IPS-18a (cell line): ENCODE measurements around the gene YRDC.

Source experiments
- H3K27ac ChIP-seq: one replicate; pipeline ENCODE4 v1.5.1; 2013; ENCODE audit warnings: low read length
- H3K27me3 ChIP-seq: one replicate; pipeline ENCODE4 v1.6.1; 2013; ENCODE audit warnings: mild to moderate bottlenecking, low read length; ENCODE audit not compliant: control insufficient read depth, insufficient read depth
- H3K36me3 ChIP-seq: one replicate; pipeline ENCODE4 v1.6.1; 2013; ENCODE audit warnings: low read depth, low read length; ENCODE audit not compliant: control insufficient read depth
- H3K4me1 ChIP-seq: one replicate; pipeline ENCODE4 v1.6.1; 2013; ENCODE audit warnings: low read depth, low read length; ENCODE audit not compliant: control insufficient read depth
- H3K4me3 ChIP-seq: one replicate; pipeline ENCODE4 v1.5.1; 2013; ENCODE audit warnings: low read length
- H3K9ac ChIP-seq: one replicate; pipeline ENCODE4 v1.6.1; 2013; ENCODE audit warnings: mild to moderate bottlenecking, low read length, moderate library complexity
- H3K9me3 ChIP-seq: one replicate; pipeline ENCODE4 v1.6.1; 2013; ENCODE audit warnings: low read depth, low read length; ENCODE audit not compliant: control insufficient read depth

YRDC gene

DNA sequence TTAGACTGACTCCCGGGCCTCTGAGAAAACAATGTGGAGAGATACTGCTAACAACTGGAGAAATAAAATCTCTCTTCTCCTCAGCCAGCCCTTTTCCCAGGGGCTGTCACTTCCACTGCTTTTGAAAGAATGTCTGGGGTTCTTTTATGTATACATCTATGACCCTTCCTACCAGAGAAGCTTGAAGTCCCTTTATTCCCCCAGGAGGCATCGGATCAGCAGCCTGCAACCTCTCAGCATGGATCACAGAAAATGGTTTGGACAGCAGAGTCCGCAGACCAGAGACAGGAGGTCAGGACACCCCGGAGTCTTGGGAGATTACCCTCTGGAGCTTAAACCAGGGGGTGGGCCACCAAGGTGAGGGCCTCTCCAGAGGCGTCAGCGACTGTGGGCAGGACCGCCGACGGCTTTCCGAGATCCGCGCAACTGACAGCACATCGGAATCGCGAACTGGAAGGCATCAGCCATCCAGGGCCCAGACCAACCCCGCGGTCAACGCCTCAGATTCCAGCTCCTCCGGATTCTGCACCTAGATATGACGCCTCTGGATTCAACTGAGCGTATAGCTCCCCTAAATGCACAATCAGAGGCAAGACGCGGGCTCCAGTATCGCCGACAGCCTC lies 44.1 kb downstream of the YRDC start:
- H3K27ac ChIP-seq = no peak overlapping the region
- no peaks in the 10 kb centered on the region for H3K36me3 ChIP-seq
- H3K4me3 ChIP-seq = no peak overlapping the region
- no peak overlapping the region for H3K9ac ChIP-seq
- no peaks in the 10 kb centered on the region for H3K9me3 ChIP-seq
- H3K27me3 ChIP-seq = peaks cover 99% of the 10 kb centered on the region
- H3K4me1 ChIP-seq = peaks cover 9% of the 10 kb centered on the region

- H3K9me3 ChIP-seq = no peaks in the 10 kb centered on the region
- no peaks in the 10 kb centered on the region for H3K36me3 ChIP-seq
- H3K9ac ChIP-seq = no peak overlapping the region
- no peak overlapping the region for H3K27ac ChIP-seq
- no peak overlapping the region for H3K4me3 ChIP-seq
- peaks cover 99% of the 10 kb centered on the region for H3K27me3 ChIP-seq
- H3K4me1 ChIP-seq = peaks cover 9% of the 10 kb centered on the region
Observed at GRCh38 chr1:37762516-37762915, 45.5 kb downstream of the YRDC start.

DNA sequence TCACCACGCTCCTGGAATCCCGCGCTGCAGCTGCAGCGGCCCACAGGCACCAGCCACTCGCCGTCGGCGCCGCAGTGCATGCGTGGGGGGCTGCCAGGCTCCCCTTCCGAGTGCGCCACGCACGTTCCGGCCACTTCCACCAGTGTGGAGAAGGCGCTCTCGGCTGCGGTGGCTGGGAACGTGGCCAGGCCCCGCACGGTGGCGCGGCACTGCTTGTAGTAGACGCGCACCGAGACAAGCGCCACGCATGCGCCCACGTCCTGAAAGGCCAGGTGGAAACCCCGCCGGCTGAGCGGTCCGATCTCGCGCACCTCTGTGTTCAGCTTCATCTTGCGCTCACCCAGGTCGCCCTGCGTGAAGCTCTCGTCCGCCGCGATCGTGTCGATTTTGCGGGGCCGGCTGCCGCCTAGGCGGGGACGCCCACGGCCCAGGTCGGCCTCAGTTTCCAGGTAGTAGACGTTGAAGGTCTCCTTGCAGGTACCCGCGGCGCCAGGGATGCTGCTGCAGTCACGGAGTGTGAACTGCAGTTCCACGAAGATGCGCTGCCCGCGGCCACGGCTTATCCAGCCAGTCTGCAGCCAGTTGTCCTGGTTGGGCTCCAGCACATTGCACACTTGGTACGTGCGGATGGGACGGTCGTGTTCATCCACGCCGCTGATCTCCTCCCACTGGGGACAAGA lies 46.5 kb downstream of the YRDC start:
- Histone ChIP-seq H3K27me3 (peaks cover 99% of the 10 kb centered on the region), H3K4me1 (peaks cover 9% of the 10 kb centered on the region), H3K9ac (no peak overlapping the region), H3K27ac (no peak overlapping the region), H3K36me3 (no peaks in the 10 kb centered on the region), H3K9me3 (no peaks in the 10 kb centered on the region), H3K4me3 (no peak overlapping the region)

GRCh38 chr1:37759451-37759850 lies 48.6 kb downstream of the YRDC start:
- Histone ChIP-seq H3K9ac (no peak overlapping the region), H3K27ac (no peak overlapping the region), H3K4me3 (no peak overlapping the region), H3K27me3 (peaks cover 99% of the 10 kb centered on the region), H3K4me1 (no peaks in the 10 kb centered on the region), H3K9me3 (no peaks in the 10 kb centered on the region), H3K36me3 (no peaks in the 10 kb centered on the region)

DNA sequence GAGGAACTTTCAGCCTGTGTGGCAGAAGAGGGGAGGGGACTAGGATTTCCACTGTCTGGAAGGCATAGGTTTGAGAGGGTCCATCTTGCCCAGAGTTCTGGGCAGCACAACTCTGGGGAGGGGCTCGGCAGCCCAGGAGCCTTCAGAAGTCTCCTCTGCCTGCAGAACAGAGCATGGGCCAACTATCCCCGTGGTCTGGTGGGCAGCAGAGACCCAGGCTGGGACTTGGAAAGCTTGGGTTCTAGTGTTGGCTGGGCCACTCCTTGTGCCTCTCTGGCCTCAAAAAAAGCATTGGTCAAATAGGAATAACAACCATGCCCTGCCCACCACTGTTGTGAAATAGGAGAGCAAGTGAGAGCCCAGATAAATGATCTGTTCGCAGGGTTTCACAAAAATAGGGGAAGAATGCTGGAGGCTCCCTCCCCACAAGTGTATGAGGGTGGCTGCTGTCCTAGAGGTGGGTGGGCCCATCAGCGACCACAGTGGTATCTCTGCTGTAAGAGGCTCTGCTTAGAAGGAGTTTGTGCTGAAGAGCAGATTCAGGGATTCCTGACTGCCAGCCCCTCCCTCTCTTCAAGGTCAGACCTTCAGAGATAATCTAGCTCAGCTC lies 52.0 kb downstream of the YRDC start:
- peaks cover 96% of the 10 kb centered on the region for H3K27me3 ChIP-seq
- H3K4me1 ChIP-seq = no peaks in the 10 kb centered on the region
- H3K27ac ChIP-seq = no peak overlapping the region
- H3K36me3 ChIP-seq = no peaks in the 10 kb centered on the region
- no peak overlapping the region for H3K9ac ChIP-seq
- no peak overlapping the region for H3K4me3 ChIP-seq
- no peaks in the 10 kb centered on the region for H3K9me3 ChIP-seq

- H3K4me3 ChIP-seq = no peak overlapping the region
- no peaks in the 10 kb centered on the region for H3K9me3 ChIP-seq
- H3K27me3 ChIP-seq = peaks cover 95% of the 10 kb centered on the region
- H3K9ac ChIP-seq = no peak overlapping the region
- no peaks in the 10 kb centered on the region for H3K36me3 ChIP-seq
- H3K4me1 ChIP-seq = no peaks in the 10 kb centered on the region
- no peak overlapping the region for H3K27ac ChIP-seq
Observed at GRCh38 chr1:37755290-37755689, 52.7 kb downstream of the YRDC start.

DNA sequence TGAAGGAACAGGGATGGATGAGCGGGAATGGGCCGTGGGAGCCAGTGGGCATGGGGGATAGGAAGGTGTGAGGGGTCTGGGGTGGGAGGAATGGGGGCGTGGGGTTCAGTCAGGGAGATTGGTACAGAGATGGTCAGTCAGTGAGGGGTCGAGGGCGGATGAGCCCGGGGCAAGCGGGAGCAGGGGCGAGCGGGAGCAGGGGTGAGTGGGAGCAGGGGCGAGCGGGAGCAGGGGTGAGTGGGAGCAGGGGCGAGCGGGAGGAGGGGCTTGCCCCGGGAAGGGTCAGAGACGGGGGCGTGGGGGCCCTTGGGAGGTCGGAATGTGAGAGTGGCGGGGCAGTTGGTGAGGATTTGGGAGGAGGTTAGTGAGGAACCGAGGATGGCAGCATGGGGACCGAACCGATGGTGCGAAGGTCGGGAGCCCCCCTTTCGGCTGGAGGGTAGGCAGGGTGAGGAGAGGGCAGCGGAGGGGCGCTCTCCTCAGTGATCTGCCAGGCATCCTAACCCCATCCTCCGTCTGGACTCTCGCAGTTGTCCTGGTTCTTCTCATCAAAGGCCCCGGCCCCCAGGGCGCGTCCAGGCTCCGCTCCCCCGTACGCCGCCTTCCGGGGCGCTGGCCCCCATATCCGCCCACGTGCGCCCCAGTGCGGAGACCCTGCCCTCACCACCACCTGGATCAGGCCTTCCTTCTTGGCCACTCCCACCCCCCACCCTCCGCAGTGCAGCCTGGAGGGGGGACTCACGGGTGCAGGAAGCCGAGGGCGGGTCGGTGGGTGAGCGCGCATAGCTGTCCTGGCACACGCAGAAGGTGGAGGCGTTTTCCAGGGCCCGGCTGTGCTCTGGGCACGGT lies 54.3 kb downstream of the YRDC start:
- Histone ChIP-seq H3K27me3 (peaks cover 87% of the 10 kb centered on the region), H3K36me3 (no peaks in the 10 kb centered on the region), H3K9ac (no peak overlapping the region), H3K9me3 (no peaks in the 10 kb centered on the region), H3K4me1 (no peaks in the 10 kb centered on the region), H3K27ac (no peak overlapping the region), H3K4me3 (peak overlapping the region; percentile 13)
